Caco-2 (cell line): ENCODE results near the gene UNC45A. TPM values are rescaled to one million over a fixed set of nuclear protein-coding genes. Genes with fewer than 3 reads are reported as not detected.

Experiments used
- BruUV-seq: library from RNA; stranded (reverse); fragments of 400-500 nt; replicated peaks from 2 replicates; lab custom pipeline; 2021; lab: Mats Ljungman, UMichigan
- CTCF ChIA-PET: fragments of 300-600 bp; sonication (Branson Sonifier 250); formaldehyde crosslinking; loops from one replicate; lab custom pipeline; 2022; ENCODE audit warnings: antibody characterized with exemption; lab: Charles Lee
- POLR2A ChIA-PET: fragments of 300-600 bp; sonication (Branson Sonifier 250); formaldehyde crosslinking; loops from one replicate; lab custom pipeline; 2022; ENCODE audit warnings: antibody characterized with exemption; lab: Charles Lee
- DNase-seq, 2 experiments: peaks; one replicate each; pipeline versions ENCODE4 v3.0.0 to v3.0.0-alpha.2; 2020 to 2022
- H3K27me3 ChIP-seq: replicated peaks from 2 replicates; pipeline ENCODE4 v1.6.0; 2011; ENCODE audit warnings: low read length; ENCODE audit not compliant: control insufficient read depth, insufficient read depth
- H3K36me3 ChIP-seq: 2 replicates; pipeline ENCODE4 v1.5.1; 2011; ENCODE audit warnings: low read length; ENCODE audit not compliant: control insufficient read depth, insufficient read depth
- H3K4me1 ChIP-seq: fragments of 250-450 bp; sonication (Bioruptor Pico); 2 replicates; pipeline ENCODE4 v1.5.1; 2020; ENCODE audit warnings: mild to moderate bottlenecking
- H3K4me3 ChIP-seq: 2 replicates; pipeline ENCODE4 v1.5.1; 2011; ENCODE audit warnings: low read depth, mild to moderate bottlenecking, control low read depth, low read length
- H3K9me3 ChIP-seq: fragments of 250-450 bp; sonication (Bioruptor Pico); 2 replicates; pipeline ENCODE4 v1.5.1; 2020; ENCODE audit warnings: mild to moderate bottlenecking, moderate library complexity
- H3K27ac Mint-ChIP-seq: one replicate; pipeline ENCODE4 v1.8.0; 2022; ENCODE audit warnings: mixed read lengths; ENCODE audit not compliant: unreplicated experiment
- H3K27me3 Mint-ChIP-seq: one replicate; pipeline ENCODE4 v1.8.0; 2022; ENCODE audit warnings: mixed read lengths; ENCODE audit not compliant: insufficient read depth, unreplicated experiment
- H3K36me3 Mint-ChIP-seq: one replicate; pipeline ENCODE4 v1.8.0; 2022; ENCODE audit warnings: mild to moderate bottlenecking, mixed read lengths; ENCODE audit not compliant: insufficient read depth, unreplicated experiment
- H3K4me1 Mint-ChIP-seq: one replicate; pipeline ENCODE4 v1.8.0; 2022; ENCODE audit warnings: low read depth, mixed read lengths; ENCODE audit not compliant: unreplicated experiment
- H3K4me3 Mint-ChIP-seq: one replicate; pipeline ENCODE4 v1.8.0; 2022; ENCODE audit warnings: mild to moderate bottlenecking, moderate library complexity, mixed read lengths; ENCODE audit not compliant: unreplicated experiment
- H3K9me3 Mint-ChIP-seq: one replicate; pipeline ENCODE4 v1.8.0; 2022; ENCODE audit warnings: mixed read lengths; ENCODE audit not compliant: unreplicated experiment
- intact Hi-C: fragments of 100-400 bp; cut with micrococcal nuclease; formaldehyde crosslinking; loops from one replicate; pipeline ENCODE4 v1.10.0; 2022; ENCODE audit not compliant: unreplicated experiment
- total RNA-seq: library from RNA; stranded (reverse); gene quantifications from 2 replicates; pipeline ENCODE4 v1.2.3, GENCODE V29; 2022
- TF ChIP-seq, protein P1 (sequence below), 2 experiments: fragments of 200-600 bp in 1 of 2; IDR thresholded peaks; 1 replicate in 1 of 2; 2 replicates in 1 of 2; pipeline versions ENCODE4 v1.5.1 to v1.8.0; 2011 to 2022; ENCODE audit warnings: antibody characterized with exemption in 1 of 2, control low read depth in 1 of 2, inconsistent platforms in 1 of 2, low read depth in 1 of 2, low read length in 1 of 2, mild to moderate bottlenecking in 1 of 2, moderate library complexity in 1 of 2; ENCODE audit not compliant: insufficient read depth in 1 of 2, severe bottlenecking in 1 of 2, unreplicated experiment in 1 of 2

Gene UNC45A
- total RNA-seq, 1 experiment from 2014 or later, result 62.6 TPM

DNA sequence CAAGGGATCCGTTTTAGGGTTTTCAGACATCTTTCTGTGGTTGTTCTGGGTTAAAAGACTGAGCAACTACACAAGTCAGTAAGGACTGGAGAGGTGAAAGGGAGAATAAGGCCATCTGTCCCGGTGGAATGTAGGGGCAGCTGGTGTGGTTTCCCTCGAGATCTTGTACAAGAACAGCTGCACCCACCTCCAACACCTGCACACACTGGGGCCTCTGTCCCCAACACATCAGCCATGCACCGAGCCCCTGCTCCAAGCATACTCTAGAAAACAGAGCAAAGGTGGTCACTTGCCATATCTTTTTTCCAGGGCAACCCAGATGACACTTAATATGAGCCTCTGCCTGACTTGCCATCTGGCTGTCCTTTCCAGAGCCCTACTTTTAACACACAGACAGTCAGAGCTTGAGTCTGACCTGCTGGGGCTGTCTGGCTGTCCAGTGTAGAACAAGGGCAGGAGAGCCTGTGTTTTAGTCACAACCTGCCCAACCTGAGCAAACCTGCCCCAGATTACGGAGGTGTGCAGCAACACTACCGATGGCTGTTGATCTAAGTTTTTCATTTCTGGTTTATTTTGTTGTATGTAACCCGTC is 19.8 kb upstream of the UNC45A start:
- no peaks in the 10 kb centered on the region for H3K9me3 ChIP-seq
- TF ChIP-seq, protein P1, sequence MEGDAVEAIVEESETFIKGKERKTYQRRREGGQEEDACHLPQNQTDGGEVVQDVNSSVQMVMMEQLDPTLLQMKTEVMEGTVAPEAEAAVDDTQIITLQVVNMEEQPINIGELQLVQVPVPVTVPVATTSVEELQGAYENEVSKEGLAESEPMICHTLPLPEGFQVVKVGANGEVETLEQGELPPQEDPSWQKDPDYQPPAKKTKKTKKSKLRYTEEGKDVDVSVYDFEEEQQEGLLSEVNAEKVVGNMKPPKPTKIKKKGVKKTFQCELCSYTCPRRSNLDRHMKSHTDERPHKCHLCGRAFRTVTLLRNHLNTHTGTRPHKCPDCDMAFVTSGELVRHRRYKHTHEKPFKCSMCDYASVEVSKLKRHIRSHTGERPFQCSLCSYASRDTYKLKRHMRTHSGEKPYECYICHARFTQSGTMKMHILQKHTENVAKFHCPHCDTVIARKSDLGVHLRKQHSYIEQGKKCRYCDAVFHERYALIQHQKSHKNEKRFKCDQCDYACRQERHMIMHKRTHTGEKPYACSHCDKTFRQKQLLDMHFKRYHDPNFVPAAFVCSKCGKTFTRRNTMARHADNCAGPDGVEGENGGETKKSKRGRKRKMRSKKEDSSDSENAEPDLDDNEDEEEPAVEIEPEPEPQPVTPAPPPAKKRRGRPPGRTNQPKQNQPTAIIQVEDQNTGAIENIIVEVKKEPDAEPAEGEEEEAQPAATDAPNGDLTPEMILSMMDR (IDR thresholded peaks at IDR 0.05; ENCODE audit: insufficient read depth in 1 of 2, low read depth in 1 of 2, low read length in 1 of 2, severe bottlenecking in 1 of 2, unreplicated experiment in 1 of 2), result no peak
- H3K27me3 Mint-ChIP-seq, result no peaks in the 10 kb centered on the region
- no peaks in the 10 kb centered on the region for H3K4me1 ChIP-seq
- POLR2A ChIA-PET, result no interaction called here
- no peaks in the 10 kb centered on the region for H3K27me3 ChIP-seq
- intact Hi-C loops, result no loop called here
- CTCF ChIA-PET, result no interaction called here
- BruUV-seq, result no TSS peak
- H3K36me3 Mint-ChIP-seq, result peaks cover 21% of the 10 kb centered on the region
- no peak for DNase-seq
- H3K27ac Mint-ChIP-seq, result no peak overlapping the region
- H3K36me3 ChIP-seq, result no peaks in the 10 kb centered on the region
- H3K4me3 Mint-ChIP-seq, result no peak overlapping the region
- no peaks in the 10 kb centered on the region for H3K4me1 Mint-ChIP-seq
- H3K4me3 ChIP-seq, result no peak overlapping the region
- no peaks in the 10 kb centered on the region for H3K9me3 Mint-ChIP-seq

DNA sequence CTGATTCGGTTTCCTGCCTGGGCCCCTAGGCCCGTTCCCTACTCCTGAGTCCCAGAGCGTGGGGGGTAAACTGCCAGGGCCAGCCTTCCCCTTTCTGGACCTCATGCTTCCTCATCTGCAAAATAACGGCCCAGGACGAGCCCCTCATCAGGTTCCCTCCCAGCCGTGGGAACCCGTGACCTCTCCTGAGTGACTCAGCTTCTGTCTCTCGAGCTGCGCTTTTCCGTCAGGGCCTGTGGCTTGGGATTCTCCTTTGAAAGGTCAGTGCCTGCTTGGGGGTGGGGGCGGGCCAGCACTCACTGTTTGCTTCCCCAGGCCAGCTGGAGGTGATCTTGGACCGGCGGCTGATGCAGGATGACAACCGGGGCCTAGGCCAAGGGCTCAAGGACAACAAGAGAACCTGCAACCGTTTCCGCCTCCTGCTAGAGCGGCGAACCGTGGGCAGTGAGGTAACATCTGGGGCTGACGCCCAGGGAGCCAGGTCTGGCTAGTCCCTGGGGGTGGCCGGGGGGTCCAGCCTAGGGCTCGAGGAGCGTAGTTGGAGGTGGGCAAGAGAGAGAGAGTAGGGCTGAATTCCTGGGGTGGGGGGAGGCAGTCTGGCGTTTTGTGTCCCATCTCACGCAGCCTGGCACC is 19.2 kb upstream of the UNC45A start:
- no peaks in the 10 kb centered on the region for H3K27me3 Mint-ChIP-seq
- no peaks in the 10 kb centered on the region for H3K4me1 Mint-ChIP-seq
- no peak overlapping the region for H3K4me3 Mint-ChIP-seq
- Histone ChIP-seq H3K4me3 (no peak overlapping the region), H3K36me3 (no peaks in the 10 kb centered on the region), H3K9me3 (no peaks in the 10 kb centered on the region), H3K27me3 (no peaks in the 10 kb centered on the region), H3K4me1 (no peaks in the 10 kb centered on the region)
- POLR2A ChIA-PET, result no interaction called here
- DNase-seq, result no peak
- no peaks in the 10 kb centered on the region for H3K9me3 Mint-ChIP-seq
- peaks cover 23% of the 10 kb centered on the region for H3K36me3 Mint-ChIP-seq
- intact Hi-C loops, result no loop called here
- CTCF ChIA-PET, result no interaction called here
- TF ChIP-seq, protein P1 (IDR thresholded peaks at IDR 0.05; ENCODE audit: insufficient read depth in 1 of 2, low read depth in 1 of 2, low read length in 1 of 2, severe bottlenecking in 1 of 2, unreplicated experiment in 1 of 2), result no peak
- BruUV-seq, result no TSS peak
- no peak overlapping the region for H3K27ac Mint-ChIP-seq

DNA sequence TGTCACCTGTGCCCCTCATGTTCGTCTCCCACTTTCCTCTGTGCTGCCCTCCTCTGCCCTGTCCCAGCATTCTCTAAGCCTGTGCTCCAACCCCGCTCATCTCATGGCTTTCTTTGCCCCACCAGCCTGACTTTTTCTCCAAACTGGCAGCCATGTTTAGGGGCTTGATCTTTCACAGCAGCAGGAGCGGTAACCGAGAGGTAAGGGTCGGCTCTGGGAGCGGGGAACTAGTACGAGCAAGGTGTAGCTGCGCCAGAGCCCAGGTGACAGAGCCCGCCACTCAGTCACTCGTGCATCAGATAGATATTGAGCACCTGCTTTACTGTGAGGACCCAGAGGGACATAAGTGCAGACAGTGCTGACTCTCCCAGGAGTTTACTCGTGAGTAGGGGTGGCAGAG is 18.6 kb upstream of the UNC45A start:
- H3K27ac Mint-ChIP-seq, result no peak overlapping the region
- CTCF ChIA-PET, result no interaction called here
- POLR2A ChIA-PET, result no interaction called here
- H3K4me1 ChIP-seq, result no peaks in the 10 kb centered on the region
- DNase-seq, result no peak
- no peak overlapping the region for H3K4me3 Mint-ChIP-seq
- no peaks in the 10 kb centered on the region for H3K4me1 Mint-ChIP-seq
- H3K9me3 ChIP-seq, result no peaks in the 10 kb centered on the region
- H3K36me3 Mint-ChIP-seq, result peaks cover 28% of the 10 kb centered on the region
- intact Hi-C loops, result no loop called here
- TF ChIP-seq, protein P1 (IDR thresholded peaks at IDR 0.05; ENCODE audit: insufficient read depth in 1 of 2, low read depth in 1 of 2, low read length in 1 of 2, severe bottlenecking in 1 of 2, unreplicated experiment in 1 of 2), result no peak
- no peaks in the 10 kb centered on the region for H3K36me3 ChIP-seq
- BruUV-seq, result no TSS peak
- no peaks in the 10 kb centered on the region for H3K27me3 Mint-ChIP-seq
- H3K4me3 ChIP-seq, result no peak overlapping the region
- no peaks in the 10 kb centered on the region for H3K27me3 ChIP-seq
- H3K9me3 Mint-ChIP-seq, result no peaks in the 10 kb centered on the region
